ENCODE data around the gene KCNQ4. TPM values are rescaled to one million over a fixed set of nuclear protein-coding genes. Genes with fewer than 3 reads are reported as not detected.

KCNQ4 gene
- total and polyA plus RNA-seq, 2 experiments from 2014 or later: 0.13 to 3.7 TPM

DNA sequence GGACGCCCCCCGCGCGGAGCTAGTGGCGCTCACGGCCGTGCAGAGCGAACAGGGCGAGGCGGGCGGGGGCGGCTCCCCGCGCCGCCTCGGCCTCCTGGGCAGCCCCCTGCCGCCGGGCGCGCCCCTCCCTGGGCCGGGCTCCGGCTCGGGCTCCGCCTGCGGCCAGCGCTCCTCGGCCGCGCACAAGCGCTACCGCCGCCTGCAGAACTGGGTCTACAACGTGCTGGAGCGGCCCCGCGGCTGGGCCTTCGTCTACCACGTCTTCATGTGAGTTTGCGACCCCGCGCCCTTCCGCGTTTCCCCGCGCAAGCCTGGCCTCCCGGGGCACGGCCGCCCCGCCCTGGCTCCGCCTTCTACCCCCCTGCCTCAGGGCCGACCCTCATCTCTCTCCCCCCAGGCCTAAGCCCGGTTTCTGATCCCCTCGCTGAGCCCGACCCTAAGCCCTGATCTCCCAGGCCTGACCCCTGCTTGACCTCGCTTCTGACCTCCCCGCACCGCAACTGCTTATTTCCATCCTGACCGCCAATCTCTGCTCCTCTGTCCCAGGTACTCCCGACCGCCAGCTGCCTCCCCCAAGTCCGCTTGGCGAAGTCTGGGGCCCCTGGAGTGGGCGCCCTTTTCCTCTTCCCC is 669 bp downstream of the KCNQ4 start:
- Histone ChIP-seq H3K36me3 (no peaks in the 10 kb centered on the region), H3K27me3 (peaks cover 11% of the 10 kb centered on the region), H3K4me1 (ENCODE audit: low read depth) (peaks cover 6% of the 10 kb centered on the region), H3K4me3 (no peak overlapping the region), H3K27ac (no peak overlapping the region), H3K9me3 (ENCODE audit: low read depth) (no peaks in the 10 kb centered on the region)
- DNase-seq (ENCODE audit: low read depth in 1 of 2, low spot score in 1 of 2): peak in 1 of 2 donors; percentile 66
- TF ChIP-seq, protein P1, sequence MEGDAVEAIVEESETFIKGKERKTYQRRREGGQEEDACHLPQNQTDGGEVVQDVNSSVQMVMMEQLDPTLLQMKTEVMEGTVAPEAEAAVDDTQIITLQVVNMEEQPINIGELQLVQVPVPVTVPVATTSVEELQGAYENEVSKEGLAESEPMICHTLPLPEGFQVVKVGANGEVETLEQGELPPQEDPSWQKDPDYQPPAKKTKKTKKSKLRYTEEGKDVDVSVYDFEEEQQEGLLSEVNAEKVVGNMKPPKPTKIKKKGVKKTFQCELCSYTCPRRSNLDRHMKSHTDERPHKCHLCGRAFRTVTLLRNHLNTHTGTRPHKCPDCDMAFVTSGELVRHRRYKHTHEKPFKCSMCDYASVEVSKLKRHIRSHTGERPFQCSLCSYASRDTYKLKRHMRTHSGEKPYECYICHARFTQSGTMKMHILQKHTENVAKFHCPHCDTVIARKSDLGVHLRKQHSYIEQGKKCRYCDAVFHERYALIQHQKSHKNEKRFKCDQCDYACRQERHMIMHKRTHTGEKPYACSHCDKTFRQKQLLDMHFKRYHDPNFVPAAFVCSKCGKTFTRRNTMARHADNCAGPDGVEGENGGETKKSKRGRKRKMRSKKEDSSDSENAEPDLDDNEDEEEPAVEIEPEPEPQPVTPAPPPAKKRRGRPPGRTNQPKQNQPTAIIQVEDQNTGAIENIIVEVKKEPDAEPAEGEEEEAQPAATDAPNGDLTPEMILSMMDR (IDR thresholded peaks at IDR 0.05; ENCODE audit: low read depth, low read length): no peak

- no peak overlapping the region for H3K4me3 ChIP-seq
- DNase-seq (ENCODE audit: low read depth in 1 of 2, low spot score in 1 of 2): no peak
These were observed 1.2 kb downstream of the KCNQ4 start for GRCh38 chr1:40784771-40785151.

GRCh38 chr1:40785446-40785845 is 1.9 kb downstream of the KCNQ4 start:
- TF ChIP-seq, protein P1 (IDR thresholded peaks at IDR 0.05; ENCODE audit: low read depth, low read length): no peak
- no peak for DNase-seq (ENCODE audit: low read depth in 1 of 2, low spot score in 1 of 2)
- Histone ChIP-seq H3K36me3 (no peaks in the 10 kb centered on the region), H3K4me1 (ENCODE audit: low read depth) (peaks cover 6% of the 10 kb centered on the region), H3K27ac (no peak overlapping the region), H3K9me3 (ENCODE audit: low read depth) (no peaks in the 10 kb centered on the region), H3K27me3 (peaks cover 11% of the 10 kb centered on the region), H3K4me3 (no peak overlapping the region)

More at GRCh38 chr1:40784771-40785151, 1.2 kb downstream of the KCNQ4 start:
- H3K4me1 ChIP-seq (ENCODE audit: low read depth): peaks cover 6% of the 10 kb centered on the region
- H3K9me3 ChIP-seq (ENCODE audit: low read depth): no peaks in the 10 kb centered on the region
- H3K27ac ChIP-seq: no peak overlapping the region
- TF ChIP-seq, protein P1 (IDR thresholded peaks at IDR 0.05; ENCODE audit: low read depth, low read length): no peak
- H3K27me3 ChIP-seq: peaks cover 11% of the 10 kb centered on the region
- no peaks in the 10 kb centered on the region for H3K36me3 ChIP-seq

DNA sequence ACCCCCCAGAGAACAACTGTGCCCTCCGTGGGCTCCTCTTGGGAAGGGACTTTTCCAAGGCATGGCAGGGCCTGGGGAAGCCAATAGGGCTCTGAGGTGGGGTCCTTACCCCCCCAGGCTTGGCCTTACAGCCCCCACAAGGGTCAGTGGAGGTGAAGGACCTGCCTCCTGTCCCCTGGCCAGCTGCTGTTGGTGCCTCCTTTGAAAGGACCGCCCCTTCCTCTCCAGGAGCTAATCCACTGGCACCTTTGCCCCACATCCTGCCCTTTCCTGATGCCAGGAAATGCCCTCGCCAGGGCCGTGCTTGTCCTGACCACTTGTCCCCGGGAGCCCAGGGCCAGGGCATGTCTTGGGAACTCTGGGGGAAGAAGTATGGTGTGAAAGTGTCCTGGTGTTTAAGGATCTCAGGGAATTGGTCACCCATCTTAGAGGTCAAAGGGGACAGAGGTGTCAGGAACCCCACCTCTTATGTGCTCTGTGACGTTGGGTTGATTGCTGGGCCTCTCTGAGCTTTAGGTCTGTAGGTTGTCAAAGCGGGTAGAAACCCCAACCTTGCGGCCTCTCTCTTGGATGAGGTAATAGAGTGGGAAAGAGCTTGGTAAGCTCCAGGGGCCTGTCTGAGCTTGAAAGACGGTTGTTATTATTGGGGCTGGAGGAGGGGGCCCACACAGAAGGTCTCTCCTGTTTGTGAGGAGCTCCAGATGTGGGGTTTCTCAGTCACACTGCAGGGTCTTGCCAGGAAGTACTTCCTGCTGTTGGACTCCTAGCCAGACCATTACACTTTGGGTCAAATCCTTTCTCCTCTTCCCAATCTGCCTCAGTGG is 2.8 kb downstream of the KCNQ4 start:
- TF ChIP-seq, protein P1 (IDR thresholded peaks at IDR 0.05; ENCODE audit: low read depth, low read length): no peak
- no peak for DNase-seq (ENCODE audit: low read depth in 1 of 2, low spot score in 1 of 2)
- H3K27me3 ChIP-seq: peaks cover 9% of the 10 kb centered on the region
- H3K4me3 ChIP-seq: no peak overlapping the region
- no peaks in the 10 kb centered on the region for H3K36me3 ChIP-seq
- H3K27ac ChIP-seq: no peak overlapping the region
- H3K9me3 ChIP-seq (ENCODE audit: low read depth): no peaks in the 10 kb centered on the region
- H3K4me1 ChIP-seq (ENCODE audit: low read depth): peaks cover 6% of the 10 kb centered on the region

DNA sequence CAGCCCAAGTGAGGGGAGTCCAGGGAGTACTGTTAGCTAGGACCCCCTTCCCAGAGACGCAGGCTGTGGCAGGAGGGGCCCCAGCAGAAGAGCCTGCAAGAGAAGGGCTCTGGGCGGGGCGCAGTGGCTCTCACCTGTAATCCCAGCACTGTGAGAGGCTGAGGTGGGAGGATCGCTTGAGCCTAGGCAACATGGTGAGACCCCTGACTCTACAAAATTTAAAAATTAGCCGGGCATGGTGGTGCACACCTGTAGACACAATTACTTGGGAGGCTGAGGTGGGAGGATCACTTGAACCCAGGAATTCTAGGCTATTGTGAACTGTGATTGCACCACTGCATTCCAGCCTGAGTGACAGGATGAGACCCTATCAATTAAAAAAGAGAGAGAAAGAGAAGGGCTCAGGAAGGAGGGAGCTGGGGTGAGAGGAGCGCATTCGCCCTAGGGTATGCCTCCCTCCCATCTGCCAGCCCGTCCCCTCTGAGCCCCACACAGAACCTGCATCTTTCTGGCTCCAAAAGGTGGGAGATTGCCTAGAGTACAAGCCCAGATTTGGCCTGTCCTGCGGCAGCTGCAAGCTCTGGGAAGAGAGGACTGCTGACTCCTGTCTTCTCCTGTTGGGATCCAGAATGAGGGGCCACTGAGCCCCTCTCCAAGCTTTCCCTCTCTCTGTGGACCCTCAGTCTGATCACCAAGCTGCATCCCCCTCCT is 3.6 kb downstream of the KCNQ4 start:
- H3K27ac ChIP-seq: no peak overlapping the region
- TF ChIP-seq, protein P1 (IDR thresholded peaks at IDR 0.05; ENCODE audit: low read depth, low read length): no peak
- no peak overlapping the region for H3K4me3 ChIP-seq
- H3K9me3 ChIP-seq (ENCODE audit: low read depth): no peaks in the 10 kb centered on the region
- peaks cover 5% of the 10 kb centered on the region for H3K27me3 ChIP-seq
- H3K36me3 ChIP-seq: no peaks in the 10 kb centered on the region
- DNase-seq (ENCODE audit: low read depth in 1 of 2, low spot score in 1 of 2): no peak
- H3K4me1 ChIP-seq (ENCODE audit: low read depth): peaks cover 5% of the 10 kb centered on the region

All from cardiac muscle cell (in vitro differentiated cells and primary cell).